NCI-H146 (cell line): ENCODE data around the gene SIGMAR1.

Experiments
- DNase-seq: peaks from one replicate; lab custom pipeline; 2025; lab: John Stamatoyannopoulos, UW

Gene SIGMAR1

GRCh38 chr9:34637356-34638137, at the start of gene SIGMAR1:
TSS of gene SIGMAR1 (minus strand) at chr9:34637787. CDS start at chr9:34637697, 90 bp downstream.
- peak; percentile 96 for DNase-seq

- no peak for DNase-seq
Observed at GRCh38 chr9:34686732-34687131, 49.1 kb upstream of the SIGMAR1 start.

GRCh38 chr9:34686231-34686630, 48.6 kb upstream of the SIGMAR1 start:
- no peak for DNase-seq

GRCh38 chr9:34685591-34685990, 48.0 kb upstream of the SIGMAR1 start:
- no peak for DNase-seq

- DNase-seq: no peak
Observed at GRCh38 chr9:34684816-34685215, 47.2 kb upstream of the SIGMAR1 start.

GRCh38 chr9:34684145-34684544, 46.6 kb upstream of the SIGMAR1 start:
- no peak for DNase-seq

GRCh38 chr9:34675869-34676268, 38.3 kb upstream of the SIGMAR1 start:
- DNase-seq: no peak

- DNase-seq: peak; percentile 89
Observed at GRCh38 chr9:34675048-34675714, 37.6 kb upstream of the SIGMAR1 start.

GRCh38 chr9:34674440-34674839, 36.9 kb upstream of the SIGMAR1 start:
- DNase-seq: no peak

- DNase-seq: no peak
Observed at GRCh38 chr9:34671307-34671706, 33.7 kb upstream of the SIGMAR1 start.

GRCh38 chr9:34669809-34670562, 32.4 kb upstream of the SIGMAR1 start:
- DNase-seq: no peak

GRCh38 chr9:34665381-34666250, 28.0 kb upstream of the SIGMAR1 start:
- DNase-seq: peak; percentile 98

GRCh38 chr9:34665067-34665380, 27.4 kb upstream of the SIGMAR1 start:
- no peak for DNase-seq

- DNase-seq: peak; percentile 65
Observed at GRCh38 chr9:34664281-34665066, 26.9 kb upstream of the SIGMAR1 start.

- no peak for DNase-seq
Observed at GRCh38 chr9:34663303-34663605, 25.7 kb upstream of the SIGMAR1 start.

GRCh38 chr9:34662526-34663302, 25.1 kb upstream of the SIGMAR1 start, which contains the start of gene CCL27:
TSS of gene CCL27 (minus strand) at chr9:34662657. CDS start at chr9:34662633, 24 bp downstream.
- no peak for DNase-seq

- peak; percentile 32 for DNase-seq
Observed at GRCh38 chr9:34659592-34660253, 22.1 kb upstream of the SIGMAR1 start.

GRCh38 chr9:34658461-34658860, 20.9 kb upstream of the SIGMAR1 start:
- DNase-seq: no peak

GRCh38 chr9:34656992-34657391, 19.4 kb upstream of the SIGMAR1 start:
- DNase-seq: no peak

GRCh38 chr9:34655394-34655793, 17.8 kb upstream of the SIGMAR1 start:
- no peak for DNase-seq
